Renal pelvis (tissue), 4 donors: ENCODE data around the gene CDK13. TPM values are rescaled to one million over a fixed set of nuclear protein-coding genes. Genes with fewer than 3 reads are reported as not detected.
"Not testable (repeated sequence)": the region's sequence is repeated elsewhere in the genome, so short reads cannot be mapped to it uniquely, and the experiment has no call there.

Experiments used
- DNase-seq: peaks from one replicate; pipeline ENCODE4 v3.0.0-alpha.2; 2013
- polyA plus RNA-seq, 3 donors: library from polyadenylated mRNA; unstranded; fragments of 120-200 nt; gene quantifications; one replicate each; pipeline ENCODE4 v1.2.1, GENCODE V29; 2013; ENCODE audit not compliant: insufficient read length in 3 of 3

CDK13 gene
- polyA plus RNA-seq, 3 donors = 51.1 to 76.4 (median 65.6) TPM

DNA sequence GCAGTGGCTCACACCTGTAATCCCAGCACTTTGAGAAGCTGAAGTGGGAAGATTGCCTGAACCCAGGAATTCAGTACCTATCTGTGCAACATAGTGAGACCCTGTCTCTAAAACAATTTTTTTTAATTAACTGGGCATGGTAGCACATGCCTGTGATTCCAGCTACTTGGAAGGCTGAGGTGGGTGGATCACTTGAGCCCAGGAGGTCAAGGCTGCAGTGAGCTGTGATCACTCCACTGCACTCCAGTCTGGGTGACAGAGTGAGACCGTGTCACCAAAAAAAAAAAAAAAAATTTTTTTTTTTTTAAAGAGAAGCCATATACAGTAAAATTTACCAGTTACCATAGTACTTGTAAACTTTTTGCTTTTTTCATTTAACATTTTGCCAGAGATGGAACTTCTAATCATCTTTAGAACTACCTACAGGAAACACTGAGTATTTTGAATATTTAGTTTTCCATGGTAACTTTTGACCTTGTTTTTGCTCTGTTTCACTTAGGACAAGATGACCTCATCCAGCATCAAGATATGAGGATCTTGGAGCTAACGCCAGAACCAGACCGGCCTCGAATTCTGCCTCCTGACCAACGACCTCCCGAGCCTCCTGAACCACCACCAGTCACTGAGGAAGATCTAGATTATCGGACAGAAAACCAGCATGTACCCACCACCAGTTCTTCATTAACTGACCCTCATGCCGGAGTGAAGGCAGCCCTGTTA is 143.7 kb downstream of the CDK13 start:
- no peak for DNase-seq

DNA sequence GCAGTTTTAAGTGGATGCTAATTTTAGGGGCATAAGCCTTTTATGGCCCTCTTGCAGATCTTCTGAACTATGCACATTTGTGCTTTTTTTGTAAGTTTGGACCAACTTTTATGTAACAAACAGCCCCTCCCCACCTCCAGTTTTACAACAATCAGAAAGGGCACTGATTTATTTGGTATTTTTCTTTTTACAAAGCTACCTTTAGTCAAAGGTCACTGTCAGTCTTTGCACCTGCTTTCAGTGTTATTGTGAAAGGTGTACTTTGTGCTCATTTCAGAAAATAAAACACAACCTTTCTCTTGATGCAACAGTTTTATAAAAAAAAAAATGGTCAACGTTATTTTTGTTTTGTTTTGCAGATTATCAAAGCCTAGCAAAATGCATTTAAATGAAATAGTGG is 145.2 kb downstream of the CDK13 start:
- DNase-seq = no peak

DNA sequence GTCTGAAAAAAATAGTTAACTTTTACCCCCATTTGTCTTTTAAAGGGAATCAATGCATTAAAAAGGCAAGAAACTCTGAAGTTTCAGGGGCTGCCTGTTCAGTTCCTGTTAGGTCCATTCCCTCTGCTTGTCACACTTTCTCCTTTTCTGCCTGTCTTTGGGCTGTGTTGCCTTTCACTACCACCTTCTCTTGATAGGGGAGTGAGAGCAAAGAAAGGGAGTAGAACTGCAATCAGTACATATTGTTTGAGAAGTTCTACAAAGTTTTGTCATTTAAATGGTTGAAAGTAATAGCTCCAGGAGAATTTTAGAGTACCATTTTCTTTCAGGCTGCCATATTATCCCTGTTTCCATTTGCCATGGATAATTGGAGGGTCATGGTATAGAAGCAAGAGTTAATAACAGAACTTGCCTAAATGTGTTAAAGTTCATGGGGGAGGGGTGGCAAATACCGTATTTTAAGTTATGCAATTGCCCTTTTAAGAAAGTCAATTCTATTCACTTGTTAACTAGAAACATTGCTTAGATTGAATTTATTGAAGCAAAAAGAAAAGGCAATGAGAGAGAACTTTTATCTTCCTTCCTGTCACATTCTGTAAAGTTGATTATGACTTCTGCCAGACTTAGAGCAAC is 145.8 kb downstream of the CDK13 start:
- DNase-seq = no peak

DNA sequence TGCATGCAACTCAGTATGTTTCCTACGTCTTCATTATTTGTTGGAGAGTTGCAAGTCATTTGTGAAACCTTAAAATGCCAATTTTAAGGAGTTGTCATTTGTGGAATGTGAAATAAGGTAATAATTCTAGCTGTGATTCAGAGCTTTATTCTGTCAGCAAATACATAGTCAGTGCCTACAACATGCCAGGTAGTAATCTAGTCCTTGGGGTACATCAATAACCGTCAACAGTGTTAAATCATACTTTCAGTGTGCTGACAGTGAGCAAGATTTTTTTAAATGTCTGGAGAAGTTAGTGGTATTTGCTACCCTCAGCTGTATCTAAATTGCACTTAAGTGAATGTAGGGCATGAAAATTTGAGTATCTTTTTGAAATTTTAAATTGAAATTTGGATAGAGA is 147.7 kb downstream of the CDK13 start:
- DNase-seq = no peak

DNA sequence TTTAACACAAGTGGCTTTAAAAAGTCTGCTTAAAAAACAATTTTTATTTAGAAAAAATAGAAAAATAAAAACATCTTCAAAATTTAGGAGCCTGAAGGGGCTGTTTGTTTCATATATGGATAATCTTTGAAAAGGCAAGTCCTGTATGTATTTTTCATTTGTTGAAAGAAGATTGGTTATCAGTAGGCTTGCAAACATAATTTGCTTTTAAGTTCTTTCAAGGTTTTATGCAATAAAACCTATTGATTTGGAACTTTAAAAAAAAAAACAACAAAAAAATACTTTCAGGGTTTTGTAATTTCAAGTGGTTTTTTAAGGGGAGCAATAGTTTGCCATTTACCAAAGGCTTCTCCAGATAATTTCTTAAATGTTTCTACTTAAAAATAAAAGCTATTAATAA is 148.8 kb downstream of the CDK13 start:
- DNase-seq = no peak

DNA sequence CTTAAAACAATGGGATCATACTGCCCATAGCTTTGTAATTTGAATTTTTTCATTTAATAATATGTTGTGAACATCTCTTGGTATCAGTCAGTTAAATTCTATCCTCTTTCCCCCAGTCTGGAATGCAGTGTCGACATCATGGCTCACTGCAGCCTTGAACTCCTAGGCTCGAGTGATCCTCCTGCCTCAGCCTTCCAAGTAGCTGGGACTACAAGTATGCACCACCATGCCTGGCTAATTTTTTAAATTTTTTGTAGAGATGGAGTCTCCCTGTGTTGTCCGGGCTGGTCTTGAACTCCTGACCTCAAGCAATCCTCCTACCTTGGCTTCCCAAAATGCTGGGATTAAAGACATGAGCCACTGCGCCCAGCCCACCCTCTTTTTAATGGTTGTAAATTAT is 149.8 kb downstream of the CDK13 start:
- DNase-seq = no peak

DNA sequence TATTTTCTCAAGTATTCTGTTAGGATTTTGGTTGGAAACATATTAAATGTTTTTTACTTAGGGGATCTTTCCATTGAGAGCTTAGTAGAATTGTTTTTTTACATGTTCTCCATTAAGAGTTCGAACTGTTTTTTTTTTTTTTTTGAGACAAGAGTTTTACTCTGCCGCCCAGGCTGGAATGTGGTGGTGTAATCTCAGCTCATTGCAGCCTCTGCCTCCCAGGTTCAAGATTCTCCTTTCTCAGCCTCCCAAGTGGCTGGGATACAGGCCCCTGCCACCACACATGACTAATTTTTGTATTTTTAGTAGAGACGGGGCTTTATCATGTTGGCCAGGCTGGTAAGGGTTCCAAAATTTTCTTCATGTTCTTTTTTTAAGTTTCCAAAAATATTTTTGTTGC is 151.1 kb downstream of the CDK13 start:
- DNase-seq = no peak

DNA sequence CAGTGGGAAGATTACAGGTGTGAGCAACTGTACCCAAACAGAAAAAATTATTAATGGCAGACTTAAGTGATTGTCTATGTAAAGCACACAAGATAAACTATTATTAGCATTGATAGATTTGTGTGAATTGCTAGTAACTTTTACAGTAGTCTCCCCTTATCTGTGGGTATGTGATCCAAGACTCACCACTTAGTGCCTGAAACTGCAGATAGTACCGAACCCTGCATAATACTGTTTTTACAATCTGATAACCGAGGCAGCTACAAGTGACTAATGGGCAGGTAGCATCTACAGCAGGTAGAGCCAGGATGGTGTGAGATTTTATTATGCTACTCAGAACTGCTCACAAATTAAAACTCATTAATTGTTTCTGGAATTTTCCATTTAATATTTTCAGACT is 152.8 kb downstream of the CDK13 start:
- no peak for DNase-seq

DNA sequence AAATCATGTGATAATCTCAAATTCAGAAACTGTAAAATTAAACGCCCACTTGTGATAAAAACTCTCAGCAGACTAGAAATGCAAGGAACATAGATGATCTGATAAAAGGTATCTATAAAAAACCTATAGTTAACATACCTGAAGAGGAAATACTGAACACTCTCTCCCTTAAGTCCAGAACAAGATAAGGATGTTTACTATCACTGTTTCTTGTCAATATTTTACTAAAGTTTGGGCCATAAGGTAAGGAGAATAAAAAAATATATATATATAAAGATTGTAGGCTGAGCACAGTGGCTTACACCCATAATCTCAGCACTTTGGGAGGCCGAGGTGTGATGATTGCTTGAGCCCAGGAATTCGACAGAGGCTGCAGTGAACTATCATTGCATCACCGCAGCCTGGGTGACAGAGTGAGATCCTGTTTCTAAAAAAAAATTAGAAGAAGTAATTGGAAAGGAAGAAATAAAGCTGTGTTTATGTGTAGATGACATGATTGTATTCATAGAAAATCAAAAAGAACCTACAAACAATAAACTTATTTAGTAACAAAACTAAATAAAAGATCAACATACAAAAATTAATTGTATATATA is 155.9 kb downstream of the CDK13 start:
- DNase-seq = no peak

DNA sequence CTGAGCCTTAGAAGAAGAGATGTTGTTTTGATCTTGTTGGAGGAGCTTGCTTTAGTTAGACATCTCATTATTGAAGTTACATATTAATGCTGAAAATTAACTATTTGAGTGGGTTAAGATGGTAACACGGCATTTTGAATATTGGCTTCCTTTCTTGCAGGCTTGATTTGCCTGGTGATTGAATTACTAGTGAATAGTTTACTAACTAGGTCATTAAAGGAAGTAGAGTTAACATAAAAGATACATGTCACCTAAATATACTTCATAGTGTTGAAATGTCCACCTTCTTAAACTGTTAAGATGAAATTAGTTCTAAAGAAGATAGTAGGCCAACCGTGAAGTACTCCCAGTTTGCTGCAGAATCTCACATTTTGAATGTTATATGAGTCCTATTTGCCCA is 165.9 kb downstream of the CDK13 start:
- DNase-seq = no peak

DNA sequence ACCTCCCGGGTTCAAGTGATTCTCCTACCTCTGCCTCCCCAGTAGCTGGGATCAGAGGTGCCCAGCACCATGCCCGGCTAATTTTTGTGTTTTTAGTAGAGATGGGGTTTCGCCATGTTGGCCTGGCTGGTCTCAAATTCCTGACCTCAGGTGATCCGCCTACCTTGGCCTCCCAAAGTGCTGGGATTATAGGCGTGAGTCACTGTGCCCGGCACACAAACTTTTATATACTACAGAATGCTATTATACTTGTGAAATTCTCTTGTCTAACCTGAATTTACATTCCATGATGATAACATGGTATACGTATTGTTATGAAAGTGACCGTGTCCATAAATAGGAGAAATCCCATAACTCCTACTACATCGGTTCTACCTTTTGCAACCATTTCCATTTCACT is 167.1 kb downstream of the CDK13 start:
- not testable (repeated sequence) for DNase-seq

DNA sequence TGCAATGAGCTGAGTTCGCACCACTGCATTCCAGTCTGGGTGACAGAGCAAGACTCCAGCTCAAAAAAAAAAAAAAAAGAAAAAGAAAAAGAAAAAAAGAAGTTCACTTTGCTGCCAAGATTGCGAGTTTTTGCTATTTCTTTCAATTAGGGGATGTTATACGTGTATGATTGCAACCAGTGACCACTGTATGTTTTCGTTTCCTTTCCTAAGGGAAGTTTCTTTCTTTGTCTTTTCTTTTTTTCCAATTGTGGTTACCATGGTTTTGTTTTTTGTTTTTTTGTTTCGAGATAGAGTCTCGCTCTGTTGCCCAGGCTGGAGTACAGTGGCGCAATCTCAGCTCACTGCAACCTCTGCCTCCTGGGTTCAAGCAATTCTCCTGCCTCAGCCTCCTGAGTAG is 168.1 kb downstream of the CDK13 start:
- DNase-seq = not testable (repeated sequence)

DNA sequence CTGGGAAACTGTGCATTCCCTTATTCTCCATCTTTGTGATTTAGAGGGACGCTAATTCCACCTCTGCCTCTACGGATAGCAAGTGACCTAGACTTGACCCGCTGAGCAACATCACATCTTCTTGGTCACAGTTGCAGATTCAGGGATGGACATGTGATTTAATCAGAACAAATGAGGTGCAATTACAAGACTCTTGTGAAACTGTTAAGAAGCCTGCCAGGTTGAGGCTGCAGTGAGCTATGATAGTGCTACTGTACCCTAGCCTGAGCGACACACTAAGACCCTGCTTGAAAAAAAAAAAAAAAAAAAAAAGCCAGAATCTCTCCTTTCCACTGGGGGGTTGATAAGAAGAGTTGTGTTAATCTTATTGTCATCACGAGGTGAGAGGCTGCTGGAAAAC is 170.0 kb downstream of the CDK13 start:
- DNase-seq = no peak

DNA sequence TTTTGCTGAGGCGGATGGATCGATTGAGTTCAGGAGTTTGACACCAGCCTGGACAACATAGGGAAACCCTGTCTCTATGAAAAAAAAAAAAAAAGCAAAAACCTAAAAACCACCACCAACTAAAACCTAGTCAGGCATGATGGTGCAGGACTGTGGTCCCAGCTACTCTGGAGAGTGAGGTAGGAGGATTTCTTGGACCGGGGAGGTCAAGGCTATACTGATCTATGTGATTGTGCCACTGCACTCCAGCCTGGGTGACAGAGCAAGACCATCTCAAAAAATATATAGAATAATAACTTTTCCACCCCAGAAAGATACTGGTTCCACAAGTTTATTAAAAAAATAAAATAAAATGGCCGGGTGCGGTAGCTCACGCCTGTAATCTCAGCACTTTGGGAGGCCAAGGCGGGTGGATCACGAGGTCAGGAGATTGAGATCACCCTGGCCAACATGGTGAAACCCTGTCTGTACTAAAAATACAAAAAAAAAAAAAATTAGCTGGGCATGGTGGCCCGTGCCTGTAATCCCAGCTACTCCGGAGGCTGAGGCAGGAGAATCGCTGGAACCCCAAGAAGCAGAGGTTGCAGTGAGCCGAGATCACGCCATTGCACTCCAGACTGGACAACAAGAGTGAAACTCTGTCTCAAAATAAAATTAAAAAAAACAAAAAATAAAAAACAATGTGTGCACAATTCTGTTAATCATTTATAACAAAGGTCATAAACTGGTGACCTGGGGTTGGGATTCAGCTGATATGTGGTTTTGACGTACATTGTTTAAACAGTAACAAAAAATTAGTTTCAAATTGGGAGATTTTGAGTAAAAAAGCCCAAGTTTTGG is 172.3 kb downstream of the CDK13 start:
- DNase-seq = not testable (repeated sequence)

DNA sequence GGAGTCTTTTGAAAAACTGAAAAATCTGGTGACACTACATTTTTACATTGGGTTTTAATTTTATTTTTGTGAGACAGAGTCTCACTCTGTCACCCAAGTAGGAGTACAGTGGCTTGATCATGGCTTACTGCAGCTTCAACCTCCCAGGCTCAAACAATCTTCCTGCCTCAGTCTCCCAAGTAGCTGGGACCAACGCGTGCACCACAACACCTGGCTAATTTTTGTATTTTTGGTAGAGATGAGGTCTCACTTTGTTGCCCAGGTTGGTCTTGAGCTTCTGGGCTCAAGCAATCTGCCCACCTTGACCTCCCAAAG is 172.8 kb downstream of the CDK13 start:
- DNase-seq = no peak

DNA sequence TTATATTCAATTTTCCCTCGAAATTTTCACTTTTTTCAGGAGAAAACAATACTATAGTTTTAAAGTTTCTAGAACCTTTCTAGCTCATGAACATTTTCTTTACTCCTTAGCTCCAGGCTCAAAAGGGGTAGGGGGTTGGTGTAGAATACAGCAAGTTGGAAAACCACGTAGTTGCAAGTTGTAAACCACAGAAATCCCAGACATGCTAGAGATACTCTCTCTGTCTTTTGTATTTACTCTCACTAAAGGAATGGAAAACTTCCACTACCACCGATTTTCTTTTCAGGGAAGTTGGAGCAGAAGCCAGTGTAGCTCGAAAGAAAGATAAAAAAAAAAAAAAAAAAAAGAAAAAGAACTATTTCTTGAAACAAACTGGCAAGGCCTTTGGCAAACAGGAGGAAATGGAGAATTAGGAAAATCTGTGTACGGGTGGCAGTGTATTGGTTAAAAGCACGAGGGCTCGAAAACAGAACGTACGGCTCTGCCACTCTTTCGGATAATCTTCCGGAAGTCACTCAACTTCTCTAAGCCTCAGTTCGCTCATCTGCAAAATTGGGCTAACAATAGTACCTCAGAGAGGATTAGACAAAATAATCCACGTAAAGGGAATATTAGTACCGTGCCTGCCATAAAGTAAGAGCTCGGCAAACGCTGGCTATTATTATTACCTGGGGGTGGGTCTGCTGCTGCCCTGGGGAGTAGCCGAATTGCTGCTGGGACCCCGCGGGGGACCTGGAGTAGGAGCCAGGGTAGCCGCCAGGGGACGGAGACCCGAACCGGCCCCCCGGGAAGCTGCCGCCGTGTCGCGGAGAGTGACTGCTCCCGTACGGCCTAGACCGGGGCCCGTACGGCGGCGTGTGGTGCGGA is 183.7 kb downstream of the CDK13 start:
- peak; percentile 5 for DNase-seq

DNA sequence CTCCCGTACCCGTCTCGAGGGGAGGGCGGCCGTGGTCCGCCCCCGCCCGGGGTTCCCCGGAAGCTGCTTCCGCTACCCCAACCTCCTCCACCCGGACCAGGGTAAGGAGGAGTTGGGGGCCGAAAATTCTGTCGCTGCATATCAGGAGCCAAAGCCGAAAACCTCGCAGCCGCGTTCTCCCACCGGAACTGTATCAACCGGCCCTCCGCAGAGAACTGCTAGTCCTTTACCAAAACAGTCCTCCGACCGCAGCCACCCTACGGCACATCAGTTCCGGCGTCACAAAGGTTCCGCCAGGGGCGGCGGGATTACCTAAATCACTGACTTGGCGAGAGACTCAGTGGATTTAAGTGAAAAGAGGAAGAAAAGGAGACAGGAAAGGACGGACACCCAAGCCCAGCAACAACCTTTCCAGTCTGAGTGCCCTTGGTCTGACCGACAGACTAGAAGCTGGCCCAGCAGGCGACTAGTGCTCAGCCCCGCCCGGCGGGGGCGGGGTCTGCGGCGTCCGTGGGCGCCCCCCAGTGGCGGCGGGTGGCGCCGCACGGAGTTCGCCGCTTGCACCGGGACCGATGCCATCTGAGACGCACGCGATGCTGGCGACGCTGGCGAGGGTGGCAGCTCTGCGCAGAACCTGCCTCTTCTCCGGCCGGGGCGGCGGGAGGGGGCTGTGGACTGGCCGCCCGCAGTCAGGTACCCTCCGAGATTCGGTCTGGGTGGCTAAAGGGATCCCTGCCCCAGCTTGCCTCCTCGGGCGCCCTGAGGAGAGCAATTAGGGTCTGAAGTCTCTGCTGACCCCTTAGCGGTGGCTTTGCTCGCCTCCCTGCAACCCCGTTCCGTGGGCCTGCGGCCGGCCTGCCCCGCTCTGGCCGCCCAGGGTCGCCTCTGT is 184.6 kb downstream of the CDK13 start, which contains the start of the genes MPLKIP and SUGCT:
Gene MPLKIP, minus strand, starts transcription at position 195 of the 889 bp plus-strand sequence. Its CDS starts 55 bp downstream, at position 140.
Gene SUGCT, plus strand, starts transcription at position 578 of the 889 bp plus-strand sequence.
- DNase-seq = peak; percentile 89

DNA sequence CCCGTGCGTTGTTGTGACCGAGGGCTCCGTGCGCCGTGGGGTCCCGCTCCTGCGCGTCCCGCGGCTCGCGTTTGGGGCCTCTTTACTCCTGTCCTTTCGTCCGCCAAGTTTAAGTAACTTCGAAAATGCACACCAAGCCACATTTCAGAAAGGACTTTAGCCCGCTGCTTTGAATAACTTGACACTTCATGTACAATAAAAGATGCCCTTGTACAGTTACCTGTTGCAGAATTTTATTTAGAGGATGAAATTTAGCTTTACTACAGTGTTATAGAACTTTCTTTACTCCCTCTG is 185.2 kb downstream of the CDK13 start:
- DNase-seq = peak; percentile 40

DNA sequence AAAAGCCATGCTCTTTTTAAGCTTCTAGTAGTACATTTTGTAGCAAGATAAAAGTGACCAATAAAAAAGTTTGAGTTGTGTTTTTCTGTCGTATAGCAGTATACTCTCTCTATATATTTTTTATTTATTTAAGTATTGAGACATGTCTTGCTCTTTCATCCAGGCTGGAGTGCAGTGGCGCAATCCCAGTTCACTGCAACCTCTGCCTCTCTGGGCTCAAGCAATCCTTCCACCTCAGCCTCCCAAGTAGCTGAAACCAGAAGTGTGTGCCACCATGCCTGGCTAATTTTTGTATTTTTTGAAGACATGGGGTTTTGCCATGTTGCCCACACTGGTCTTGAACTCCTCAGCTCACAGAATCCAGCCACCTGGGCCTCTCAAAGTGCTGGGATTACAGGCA is 187.5 kb downstream of the CDK13 start:
- no peak for DNase-seq

DNA sequence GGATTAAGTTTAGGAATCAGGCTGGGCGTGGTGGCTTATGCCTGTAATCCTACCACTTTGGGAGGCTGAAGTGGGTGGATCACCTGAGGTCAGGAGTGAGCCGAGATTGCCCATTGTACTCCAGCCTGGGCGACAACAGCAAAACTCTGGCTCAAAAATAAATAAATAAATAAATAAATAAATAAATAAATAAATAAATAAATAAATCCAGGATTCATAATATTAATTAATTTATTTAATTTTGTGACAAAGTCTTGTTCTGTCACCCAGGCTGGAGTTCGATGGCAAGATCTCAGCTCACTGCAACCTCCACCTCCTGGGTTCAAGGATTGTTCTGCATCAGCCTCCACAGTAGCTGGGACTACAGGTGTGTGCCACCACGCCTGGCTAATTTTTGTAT is 188.9 kb downstream of the CDK13 start:
- DNase-seq = no peak

DNA sequence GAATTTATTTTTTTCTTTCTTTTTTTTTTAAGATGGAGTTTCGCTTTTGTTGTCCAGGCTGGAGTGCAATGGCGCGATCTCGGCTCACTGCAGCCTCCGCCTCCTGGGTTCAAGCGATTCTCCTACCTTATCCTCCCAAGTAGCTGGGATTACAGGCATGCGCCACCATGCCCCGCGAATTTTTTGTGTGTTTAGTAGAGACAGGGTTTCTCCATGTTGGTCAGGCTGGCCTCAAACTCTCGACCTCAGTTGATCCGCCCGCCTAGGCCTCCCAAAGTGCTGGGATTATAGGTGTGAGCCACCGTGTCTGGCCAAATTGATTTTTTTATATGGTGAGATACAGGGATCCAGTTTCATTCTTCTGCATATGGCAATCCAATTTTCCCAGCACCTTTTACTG is 189.8 kb downstream of the CDK13 start:
- DNase-seq = not testable (repeated sequence)
